Kidney tubule cell (primary cell): ENCODE measurements around the gene ZDHHC13.
A peak's percentile ranks its signal among the peaks of the same experiment; 100 is the strongest.
"Not testable (repeated sequence)": the region's sequence is repeated elsewhere in the genome, so short reads cannot be mapped to it uniquely, and the experiment has no call there.

Experiments used
- DNase-seq: peaks from one replicate; pipeline ENCODE4 v3.0.0-alpha.2; 2018; ENCODE audit warnings: low spot score

Gene ZDHHC13

GRCh38 chr11:19100885-19101284 lies 16.1 kb upstream of the ZDHHC13 start:
- no peak for DNase-seq

- DNase-seq: peak; percentile 33
Observed at GRCh38 chr11:19101796-19102520, 15.0 kb upstream of the ZDHHC13 start.

GRCh38 chr11:19102521-19102900 lies 14.5 kb upstream of the ZDHHC13 start:
- peak; percentile 45 for DNase-seq

DNA sequence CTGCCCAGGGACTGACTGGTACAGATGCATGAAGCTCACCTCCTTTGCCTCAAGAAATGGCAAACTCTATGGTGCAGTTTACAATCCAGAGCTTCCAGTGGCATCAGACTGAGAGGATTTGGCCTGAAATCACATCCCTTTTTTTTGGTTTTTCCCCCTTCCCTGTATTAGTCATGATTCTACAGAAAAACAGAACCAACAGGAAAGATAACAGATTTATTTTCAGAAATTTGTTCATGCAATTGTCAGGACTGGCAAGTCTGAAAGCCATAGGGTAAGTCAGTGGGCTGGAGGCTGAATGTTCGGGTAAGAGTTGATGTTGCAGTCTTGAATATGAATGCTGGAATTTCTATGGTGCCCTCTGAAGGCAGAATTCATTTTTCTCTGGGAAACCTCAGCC lies 12.0 kb upstream of the ZDHHC13 start:
- DNase-seq: no peak

- no peak for DNase-seq
Observed at GRCh38 chr11:19107125-19107524, 9.8 kb upstream of the ZDHHC13 start.

DNA sequence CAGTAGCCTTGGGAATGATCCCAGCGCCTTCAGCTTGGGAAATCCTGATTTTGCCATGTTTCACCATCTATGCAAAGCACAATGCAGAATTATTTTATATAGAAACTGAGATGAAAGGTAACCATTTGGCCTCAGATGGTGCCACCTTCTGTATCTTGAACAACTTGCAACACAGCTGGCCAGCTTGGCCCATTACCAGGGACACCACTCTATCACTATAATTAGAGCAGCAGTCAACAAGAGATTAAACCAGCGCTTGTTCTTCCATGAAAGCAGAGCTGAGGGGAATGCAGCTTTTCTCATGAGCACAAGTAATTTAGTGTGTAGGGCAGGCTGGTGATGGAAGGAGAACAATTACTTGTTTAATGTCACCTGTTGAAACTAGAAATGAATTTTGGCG lies 6.7 kb upstream of the ZDHHC13 start:
- DNase-seq: no peak

- DNase-seq: peak; percentile 6
Observed at GRCh38 chr11:19111809-19112208, 5.2 kb upstream of the ZDHHC13 start.

GRCh38 chr11:19116276-19116970 lies 545 bp upstream of the ZDHHC13 start:
- no peak for DNase-seq

- DNase-seq: no peak
Observed at GRCh38 chr11:19117760-19118097, 761 bp downstream of the ZDHHC13 start.

DNA sequence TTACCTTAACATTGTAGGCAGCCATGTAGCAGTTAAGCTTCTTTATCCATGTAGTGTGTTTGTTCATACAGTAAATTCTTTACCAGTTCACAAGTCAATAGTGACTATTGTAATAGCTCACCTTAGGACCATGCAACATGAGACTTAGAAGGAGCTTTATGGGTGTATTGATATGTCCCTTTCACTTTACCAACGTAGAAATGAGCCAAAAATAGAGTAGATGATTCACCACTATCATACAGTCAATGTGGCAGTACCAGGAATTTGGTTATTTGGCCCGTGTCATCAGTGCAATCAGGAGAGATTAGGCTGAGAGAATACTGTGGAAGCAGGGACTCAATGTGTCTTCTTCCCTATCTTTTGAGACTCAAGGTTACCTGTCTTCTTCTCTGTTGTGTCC lies 4.7 kb downstream of the ZDHHC13 start:
- DNase-seq: peak; percentile 18

GRCh38 chr11:19122960-19123615 lies 6.1 kb downstream of the ZDHHC13 start:
- no peak for DNase-seq

DNA sequence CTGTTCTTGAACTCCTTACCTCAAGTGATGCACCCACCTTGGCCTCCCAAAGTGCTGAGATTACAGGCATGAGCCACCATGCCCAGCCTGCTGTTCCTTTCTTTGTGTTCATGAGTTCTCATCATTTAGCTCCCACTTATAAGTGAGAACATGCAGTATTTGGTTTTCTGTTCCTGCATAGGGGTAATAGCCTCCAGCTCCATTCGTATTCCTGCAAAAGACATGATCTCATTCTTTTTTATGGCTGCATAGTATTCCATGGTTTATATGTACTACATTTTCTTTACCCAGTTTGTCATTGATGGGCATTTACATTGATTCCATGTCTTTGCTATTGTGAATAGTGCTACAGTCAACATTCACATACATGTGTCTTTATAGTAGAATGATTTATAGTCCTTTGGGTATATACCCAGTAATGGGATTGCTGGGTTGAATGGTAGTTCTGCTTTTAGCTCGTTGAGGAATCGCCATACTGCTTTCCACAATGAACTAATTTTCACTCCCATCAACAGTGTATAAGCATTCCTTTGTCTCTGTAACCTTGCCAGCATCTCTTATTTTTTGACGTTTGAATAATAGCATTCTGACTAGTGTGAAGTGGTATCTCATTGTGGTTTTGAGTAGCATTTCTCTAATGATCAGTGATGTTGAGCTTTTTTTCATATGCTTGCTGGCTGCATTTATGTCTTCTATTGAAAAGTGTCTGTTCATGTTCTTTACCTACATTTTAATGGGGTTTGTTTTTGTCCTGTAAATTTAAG lies 9.8 kb downstream of the ZDHHC13 start:
- DNase-seq: not testable (repeated sequence)

GRCh38 chr11:19134004-19134403 lies 17.0 kb downstream of the ZDHHC13 start:
- no peak for DNase-seq

DNA sequence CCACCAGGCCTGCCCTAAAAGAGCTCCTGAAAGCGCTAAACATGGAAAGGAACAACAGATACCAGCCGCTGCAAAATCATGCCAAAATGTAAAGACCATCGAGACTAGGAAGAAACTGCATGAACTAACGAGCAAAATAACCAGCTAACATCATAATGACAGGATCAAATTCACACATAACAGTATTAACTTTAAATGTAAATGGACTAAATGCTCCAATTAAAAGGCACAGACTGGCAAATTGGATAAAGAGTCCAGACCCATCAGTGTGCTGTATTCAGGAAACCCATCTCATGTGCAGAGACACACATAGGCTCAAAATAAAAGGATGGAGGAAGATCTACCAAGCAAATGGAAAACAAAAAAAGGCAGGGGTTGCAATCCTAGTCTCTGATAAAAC lies 19.9 kb downstream of the ZDHHC13 start:
- DNase-seq: not testable (repeated sequence)

- no peak for DNase-seq
Observed at GRCh38 chr11:19145319-19145718, 28.4 kb downstream of the ZDHHC13 start.

- DNase-seq: no peak
Observed at GRCh38 chr11:19156892-19157291, 39.9 kb downstream of the ZDHHC13 start.

DNA sequence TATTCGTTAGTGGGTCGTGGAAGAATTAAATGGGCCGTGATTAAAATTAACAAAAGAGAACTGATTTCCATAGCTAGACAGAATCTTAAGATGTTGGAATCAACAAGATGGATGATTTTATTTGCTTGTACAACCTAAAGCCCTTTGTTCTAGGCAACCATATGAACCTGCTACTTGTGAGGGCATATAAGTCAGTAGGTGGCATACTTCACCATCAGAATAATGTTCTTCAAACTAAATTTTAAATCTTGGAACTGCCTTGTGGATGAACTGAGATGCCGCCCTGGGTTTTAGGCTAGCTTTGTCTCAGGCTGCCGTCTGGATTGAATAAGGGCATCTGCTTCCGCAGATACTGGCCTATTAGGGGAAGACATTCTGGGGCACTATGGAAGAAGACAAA lies 43.9 kb downstream of the ZDHHC13 start:
- no peak for DNase-seq

- DNase-seq: no peak
Observed at GRCh38 chr11:19161651-19162050, 44.7 kb downstream of the ZDHHC13 start.

DNA sequence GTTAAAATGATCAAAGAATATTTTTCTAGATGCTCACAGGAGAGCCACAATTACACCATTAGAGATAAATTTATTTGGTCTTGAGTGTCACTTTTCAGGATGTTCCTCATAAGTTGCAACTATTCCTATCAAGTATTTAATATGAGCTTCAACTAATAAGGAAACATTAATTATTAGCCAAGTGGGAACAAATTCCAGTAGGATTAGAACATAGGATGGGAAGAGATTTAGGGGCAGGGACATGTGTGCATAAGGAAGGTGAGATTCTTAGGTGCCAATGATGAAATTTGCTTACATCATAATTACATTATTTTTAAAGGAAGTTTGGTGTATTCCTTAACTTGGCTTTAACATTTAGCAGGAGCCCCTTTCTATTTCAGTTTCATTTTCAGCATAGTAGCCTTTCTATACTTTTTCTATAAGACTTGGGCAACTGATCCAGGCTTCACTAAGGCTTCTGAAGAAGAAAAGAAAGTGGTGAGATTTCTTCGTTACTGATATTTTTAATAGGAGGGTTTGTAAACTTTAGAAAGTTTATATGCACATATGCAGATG lies 46.1 kb downstream of the ZDHHC13 start:
- DNase-seq: peak; percentile 57

DNA sequence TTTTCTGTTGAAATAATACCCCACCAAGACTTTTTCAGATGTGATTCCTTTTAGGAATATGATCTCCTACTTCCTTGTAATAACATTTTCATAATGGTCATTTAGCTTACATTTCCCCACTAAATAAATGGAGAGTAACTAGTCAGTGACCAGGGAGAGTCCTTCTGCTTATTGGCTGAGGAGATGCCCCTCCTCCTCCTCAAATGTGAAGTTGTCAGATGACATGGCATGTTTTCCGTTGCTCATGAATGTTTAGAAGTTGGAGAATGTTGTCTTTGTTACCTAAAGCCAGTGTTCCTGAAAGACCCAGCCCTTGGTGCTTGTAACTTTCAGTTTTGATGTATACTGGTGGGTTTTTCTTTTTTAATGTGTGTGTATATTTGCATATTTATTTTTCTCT lies 46.6 kb downstream of the ZDHHC13 start:
- no peak for DNase-seq

- no peak for DNase-seq
Observed at GRCh38 chr11:19164230-19164855, 47.4 kb downstream of the ZDHHC13 start.

- no peak for DNase-seq
Observed at GRCh38 chr11:19164881-19165280, 47.9 kb downstream of the ZDHHC13 start.
